Hematopoietic multipotent progenitor cell treated with erythropoietin and hydrocortisone succinate and interleukin-3 and kit ligand, for 15 days (in vitro differentiated cells): Measurements from ENCODE around the gene FOXC2.

Experiments
- DNase-seq: peaks from one replicate; pipeline ENCODE4 v3.0.0-alpha.2; 2015; ENCODE audit warnings: low spot score

The FOXC2 gene

GRCh38 chr16:86616906-86617305 lies 50.3 kb downstream of the FOXC2 start:
- no peak for DNase-seq

- no peak for DNase-seq
Observed at GRCh38 chr16:86618431-86619238, 52.0 kb downstream of the FOXC2 start.
